ENCODE data around the gene MITD1. TPM values are rescaled to one million over a fixed set of nuclear protein-coding genes. Genes with fewer than 3 reads are reported as not detected.
"Not testable (repeated sequence)": the region's sequence is repeated elsewhere in the genome, so short reads cannot be mapped to it uniquely, and the experiment has no call there.

Gene MITD1
- total RNA-seq, 4 donors from 2014 or later = 20.0 to 59.5 (median 27.9) TPM

DNA sequence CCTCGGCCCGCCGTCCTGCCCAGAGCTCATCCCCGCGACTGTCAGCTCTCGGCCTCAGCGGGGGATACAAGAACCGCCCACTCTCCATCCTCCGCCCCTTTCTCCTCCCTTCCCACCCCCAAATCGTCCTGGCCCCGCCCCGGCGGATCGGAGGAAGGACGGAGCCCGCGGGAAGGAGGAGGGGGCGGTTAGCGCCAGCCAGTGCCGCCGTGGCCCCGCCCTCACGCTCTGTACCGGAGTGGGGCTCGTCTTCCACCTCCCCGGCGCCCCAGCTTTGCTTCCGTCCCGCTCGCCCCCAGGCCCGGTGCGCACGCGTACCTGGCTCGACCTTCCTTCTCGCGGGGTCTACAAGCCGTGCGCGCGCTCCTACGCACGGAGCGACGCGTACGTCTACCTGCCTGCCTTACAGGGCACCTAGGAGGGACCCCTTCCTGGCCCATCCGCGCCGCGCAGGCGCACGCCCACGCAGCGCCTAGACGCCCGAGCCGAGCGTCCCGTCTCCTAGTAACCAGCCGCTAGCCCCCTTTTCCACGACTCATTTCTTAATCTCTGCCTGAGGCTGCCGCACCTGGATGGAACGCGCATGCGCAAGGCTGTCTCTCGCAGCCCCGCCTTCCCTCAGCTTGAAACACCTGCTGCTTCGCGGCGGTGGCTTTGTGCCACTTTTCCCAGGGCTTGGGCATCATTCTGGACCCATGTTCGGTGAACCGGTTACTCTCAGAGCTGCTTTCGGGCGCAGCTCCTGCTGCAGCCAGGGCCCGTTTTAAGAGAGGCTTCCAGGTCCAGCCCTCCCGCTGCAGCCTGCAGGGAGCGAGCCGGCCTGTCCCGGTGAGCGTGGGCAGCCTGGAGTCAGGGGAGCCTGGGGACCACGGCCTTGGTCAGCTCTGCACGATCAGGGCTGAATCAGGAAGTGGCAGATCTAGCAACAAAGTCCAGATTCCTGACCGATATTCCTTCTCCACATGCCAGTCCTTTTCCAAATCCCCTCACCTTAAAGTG is 39.4 kb downstream of the MITD1 start, which contains the start of gene C2orf15:
TSS of gene C2orf15 (plus strand) at position 598 of the 999 bp plus-strand sequence. CDS start 8,852 bp downstream, outside the sequence.
- Histone ChIP-seq H3K27ac (peak within 1 kb of the TSS; percentile 94), H3K4me3 (peak within 1 kb of the TSS; percentile 86), H3K27me3 (no peaks in the 10 kb centered on the region), H3K4me1 (peaks cover 13% of the 10 kb centered on the region), H3K36me3 (no peaks in the 10 kb centered on the region), H3K9me3 (no peaks in the 10 kb centered on the region)
- DNase-seq (ENCODE audit: low spot score in 2 of 2) = peak; percentile 96 to 97
- TF ChIP-seq EP300 (IDR thresholded peaks at IDR 0.05) (no peak), POLR2A (IDR thresholded peaks at IDR 0.05) (peak in 1 of 2 donors; percentile 56)
- WGBS = under 1% methylated on average over 45 of the region's 84 CpGs

DNA sequence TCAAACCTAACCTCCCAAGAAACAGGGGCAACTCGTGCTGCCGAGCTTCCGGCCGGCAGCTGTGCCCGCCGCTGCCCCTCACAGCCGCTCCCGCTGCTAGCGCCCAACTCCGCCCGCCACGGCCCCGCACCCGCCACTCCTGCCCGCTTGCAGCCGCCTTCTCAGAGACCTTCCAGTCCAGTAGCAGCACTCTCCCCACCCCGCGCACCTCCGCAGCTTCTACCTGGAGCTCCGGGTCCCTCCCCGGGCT is 40.1 kb downstream of the MITD1 start:
- Histone ChIP-seq H3K4me3 (peak overlapping the region; percentile 86), H3K27ac (peak overlapping the region; percentile 94), H3K4me1 (peaks cover 13% of the 10 kb centered on the region), H3K27me3 (no peaks in the 10 kb centered on the region), H3K9me3 (no peaks in the 10 kb centered on the region), H3K36me3 (no peaks in the 10 kb centered on the region)
- 2% methylated on average over 13 of the region's 21 CpGs for WGBS
- TF ChIP-seq EP300 (IDR thresholded peaks at IDR 0.05) (no peak), POLR2A (IDR thresholded peaks at IDR 0.05) (no peak), POLR2AphosphoS5 (IDR thresholded peaks at IDR 0.05) (no peak)
- TF ChIP-seq, protein P1, sequence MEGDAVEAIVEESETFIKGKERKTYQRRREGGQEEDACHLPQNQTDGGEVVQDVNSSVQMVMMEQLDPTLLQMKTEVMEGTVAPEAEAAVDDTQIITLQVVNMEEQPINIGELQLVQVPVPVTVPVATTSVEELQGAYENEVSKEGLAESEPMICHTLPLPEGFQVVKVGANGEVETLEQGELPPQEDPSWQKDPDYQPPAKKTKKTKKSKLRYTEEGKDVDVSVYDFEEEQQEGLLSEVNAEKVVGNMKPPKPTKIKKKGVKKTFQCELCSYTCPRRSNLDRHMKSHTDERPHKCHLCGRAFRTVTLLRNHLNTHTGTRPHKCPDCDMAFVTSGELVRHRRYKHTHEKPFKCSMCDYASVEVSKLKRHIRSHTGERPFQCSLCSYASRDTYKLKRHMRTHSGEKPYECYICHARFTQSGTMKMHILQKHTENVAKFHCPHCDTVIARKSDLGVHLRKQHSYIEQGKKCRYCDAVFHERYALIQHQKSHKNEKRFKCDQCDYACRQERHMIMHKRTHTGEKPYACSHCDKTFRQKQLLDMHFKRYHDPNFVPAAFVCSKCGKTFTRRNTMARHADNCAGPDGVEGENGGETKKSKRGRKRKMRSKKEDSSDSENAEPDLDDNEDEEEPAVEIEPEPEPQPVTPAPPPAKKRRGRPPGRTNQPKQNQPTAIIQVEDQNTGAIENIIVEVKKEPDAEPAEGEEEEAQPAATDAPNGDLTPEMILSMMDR (IDR thresholded peaks at IDR 0.05) = no peak
- DNase-seq (ENCODE audit: low spot score in 2 of 2) = no peak

DNA sequence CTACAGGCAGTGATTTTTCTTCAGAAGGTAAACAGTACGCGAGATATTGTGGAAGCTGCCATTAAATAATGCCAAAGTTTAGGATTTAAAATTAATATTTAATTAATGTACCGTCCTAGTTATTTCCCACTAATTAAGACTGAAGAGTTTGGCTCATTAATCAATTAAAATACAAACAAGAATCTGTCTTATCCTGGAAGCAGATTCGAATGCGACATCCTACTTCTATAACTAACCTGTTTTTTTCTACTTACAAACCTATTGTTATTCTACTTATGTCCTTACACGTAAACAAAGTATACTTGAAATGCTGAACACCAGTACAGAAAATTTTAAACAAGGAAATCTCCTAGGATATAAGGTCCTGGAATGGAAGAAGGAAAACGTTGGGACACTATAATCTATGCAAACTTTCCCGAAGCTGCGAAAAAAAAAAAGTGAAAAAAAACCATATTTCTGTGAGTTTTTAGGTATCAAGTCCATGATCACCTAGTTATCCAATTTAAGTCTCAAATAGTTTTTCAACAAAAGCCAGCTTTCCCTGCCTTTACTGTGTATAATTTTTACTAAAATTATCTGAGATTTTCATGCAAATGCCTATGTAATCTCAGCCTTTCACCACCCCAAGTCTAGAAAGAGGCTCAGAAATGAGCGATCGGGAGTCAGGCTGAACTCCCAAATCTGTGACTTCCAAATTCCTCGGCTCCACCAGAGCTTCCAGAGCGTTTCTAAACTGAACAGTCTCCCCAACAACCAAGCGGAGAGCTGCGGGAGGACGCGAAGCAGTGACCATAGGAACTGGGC is 40.6 kb downstream of the MITD1 start:
- TF ChIP-seq, protein P1 (IDR thresholded peaks at IDR 0.05) = no peak
- no peak for TF ChIP-seq POLR2AphosphoS5 (IDR thresholded peaks at IDR 0.05)
- TF ChIP-seq EP300 (IDR thresholded peaks at IDR 0.05) = no peak
- TF ChIP-seq POLR2A (IDR thresholded peaks at IDR 0.05) = no peak
- Histone ChIP-seq H3K36me3 (no peaks in the 10 kb centered on the region), H3K27ac (peak overlapping the region; percentile 94), H3K4me1 (peaks cover 13% of the 10 kb centered on the region), H3K27me3 (no peaks in the 10 kb centered on the region), H3K9me3 (no peaks in the 10 kb centered on the region), H3K4me3 (peak overlapping the region; percentile 86)
- 24% methylated on average over 14 of the region's 17 CpGs for whole genome bisulfite sequencing
- no peak for DNase-seq (ENCODE audit: low spot score in 2 of 2)

DNA sequence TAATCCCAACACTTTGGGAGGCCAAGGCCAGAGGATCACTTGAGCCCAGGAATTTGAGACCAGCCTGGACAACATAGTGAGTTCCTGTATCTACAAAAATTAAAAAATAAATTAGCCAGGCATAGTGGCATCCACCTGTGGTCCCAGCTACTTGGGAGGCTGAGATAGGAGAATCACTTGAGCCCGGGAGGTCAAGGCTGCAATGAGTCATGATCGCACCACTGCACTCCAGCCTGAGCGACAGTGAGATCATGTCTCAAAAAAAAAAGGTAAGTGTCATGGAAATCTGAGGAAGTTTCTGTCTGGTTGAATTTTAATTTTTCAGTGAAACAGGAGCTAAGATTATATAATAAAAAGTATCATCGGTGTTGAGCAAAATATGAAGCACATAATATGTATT is 41.9 kb downstream of the MITD1 start:
- no peak for DNase-seq (ENCODE audit: low spot score in 2 of 2)
- 98% methylated on average over 4 of the region's 4 CpGs for WGBS
- H3K27ac ChIP-seq = no peak overlapping the region
- H3K4me3 ChIP-seq = no peak overlapping the region
- no peaks in the 10 kb centered on the region for H3K9me3 ChIP-seq
- H3K4me1 ChIP-seq = peaks cover 13% of the 10 kb centered on the region
- H3K36me3 ChIP-seq = no peaks in the 10 kb centered on the region
- no peaks in the 10 kb centered on the region for H3K27me3 ChIP-seq
- no peak for TF ChIP-seq POLR2A (IDR thresholded peaks at IDR 0.05)
- TF ChIP-seq, protein P1 (IDR thresholded peaks at IDR 0.05) = no peak
- no peak for TF ChIP-seq POLR2AphosphoS5 (IDR thresholded peaks at IDR 0.05)
- no peak for TF ChIP-seq EP300 (IDR thresholded peaks at IDR 0.05)

DNA sequence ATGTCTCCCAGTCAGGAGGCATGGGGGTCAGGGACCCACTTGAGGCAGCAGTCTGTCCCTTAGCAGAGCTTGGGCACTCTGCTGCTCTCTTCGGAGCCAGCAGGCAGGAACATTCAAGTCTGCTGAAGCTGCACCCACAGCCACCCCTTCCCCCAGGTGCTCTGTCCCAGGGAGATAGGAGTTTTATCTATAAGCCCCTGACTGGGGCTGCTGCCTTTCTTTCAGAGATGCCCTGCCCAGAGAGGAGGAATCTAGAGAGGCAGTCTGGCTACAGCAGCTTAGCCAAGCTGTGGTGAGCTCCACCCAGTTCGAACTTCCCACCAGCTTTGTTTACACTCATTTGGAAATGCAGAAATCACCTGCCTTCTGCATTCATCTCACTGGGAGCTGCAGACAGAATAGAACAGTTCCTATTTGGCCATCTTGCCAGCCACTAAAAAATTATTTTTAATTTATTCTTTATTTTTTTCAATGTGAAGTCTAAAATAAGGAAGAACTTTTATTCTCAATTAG is 45.8 kb downstream of the MITD1 start:
- H3K4me3 ChIP-seq; H3K36me3 ChIP-seq; H3K27ac ChIP-seq; H3K4me1 ChIP-seq; H3K27me3 ChIP-seq; DNase-seq (ENCODE audit: low spot score in 2 of 2): not testable (repeated sequence)
- H3K9me3 ChIP-seq = peaks cover 25% of the 10 kb centered on the region
- 93% methylated on average over 2 of the region's 2 CpGs for WGBS

- Histone ChIP-seq H3K9me3 (peaks cover 32% of the 10 kb centered on the region), H3K27me3 (no peaks in the 10 kb centered on the region), H3K4me3 (no peak overlapping the region), H3K27ac (no peak overlapping the region), H3K36me3 (peaks cover 16% of the 10 kb centered on the region), H3K4me1 (no peaks in the 10 kb centered on the region)
- WGBS = 61% methylated on average over 2 of the region's 2 CpGs
- no peak for DNase-seq (ENCODE audit: low spot score in 2 of 2)
- TF ChIP-seq POLR2A (IDR thresholded peaks at IDR 0.05) (no peak), POLR2AphosphoS5 (IDR thresholded peaks at IDR 0.05) (no peak), EP300 (IDR thresholded peaks at IDR 0.05) (no peak)
- TF ChIP-seq, protein P1 (IDR thresholded peaks at IDR 0.05) = no peak
Measured at GRCh38 chr2:99127981-99128380, 52.9 kb downstream of the MITD1 start.
